OCI-LY1 (cell line): ENCODE data around the gene SRRM2.

ENCODE experiments used
- CTCF ChIP-seq: fragments of 200-600 bp; sonication (generic), shearing (Covaris generic); IDR thresholded peaks from 2 replicates; pipeline ENCODE4 v1.5.1; 2017; ENCODE audit warnings: mild to moderate bottlenecking, antibody characterized with exemption, low read length, moderate library complexity, mixed read lengths
- EZH2 ChIP-seq: fragments of 200-600 bp; sonication (generic), shearing (Covaris generic); IDR thresholded peaks from 2 replicates; pipeline ENCODE4 v1.8.0; 2017; ENCODE audit warnings: borderline replicate concordance, mixed run types, mild to moderate bottlenecking, antibody characterized with exemption, low read length, moderate library complexity, mixed read lengths

GRCh38 chr16:2756288-2757015 lies 4.0 kb downstream of the SRRM2 start:
- no peak for TF ChIP-seq CTCF
- TF ChIP-seq EZH2, result no peak
